Measurements from ENCODE around the gene RAB30.

DNA sequence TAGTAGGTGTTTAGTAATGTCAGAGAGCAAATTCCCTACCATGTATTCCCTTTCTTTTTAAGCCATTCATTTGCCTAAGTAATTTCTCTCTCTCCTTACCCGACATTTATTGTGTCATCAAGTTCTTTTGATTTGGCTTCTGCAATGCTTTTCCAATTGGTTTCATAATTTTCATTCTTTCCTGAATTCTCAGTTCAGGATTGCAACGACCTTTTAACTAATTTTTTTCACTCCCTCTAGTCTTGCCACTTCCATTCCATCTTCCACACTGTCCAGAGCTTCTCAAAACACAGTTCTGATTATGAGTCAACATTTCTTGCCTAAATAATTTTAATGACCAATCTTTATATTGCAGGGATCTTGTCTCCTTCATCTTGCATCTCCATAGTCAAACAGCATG lies 41.2 kb upstream of the RAB30 start:
- TF ChIP-seq, protein P1, sequence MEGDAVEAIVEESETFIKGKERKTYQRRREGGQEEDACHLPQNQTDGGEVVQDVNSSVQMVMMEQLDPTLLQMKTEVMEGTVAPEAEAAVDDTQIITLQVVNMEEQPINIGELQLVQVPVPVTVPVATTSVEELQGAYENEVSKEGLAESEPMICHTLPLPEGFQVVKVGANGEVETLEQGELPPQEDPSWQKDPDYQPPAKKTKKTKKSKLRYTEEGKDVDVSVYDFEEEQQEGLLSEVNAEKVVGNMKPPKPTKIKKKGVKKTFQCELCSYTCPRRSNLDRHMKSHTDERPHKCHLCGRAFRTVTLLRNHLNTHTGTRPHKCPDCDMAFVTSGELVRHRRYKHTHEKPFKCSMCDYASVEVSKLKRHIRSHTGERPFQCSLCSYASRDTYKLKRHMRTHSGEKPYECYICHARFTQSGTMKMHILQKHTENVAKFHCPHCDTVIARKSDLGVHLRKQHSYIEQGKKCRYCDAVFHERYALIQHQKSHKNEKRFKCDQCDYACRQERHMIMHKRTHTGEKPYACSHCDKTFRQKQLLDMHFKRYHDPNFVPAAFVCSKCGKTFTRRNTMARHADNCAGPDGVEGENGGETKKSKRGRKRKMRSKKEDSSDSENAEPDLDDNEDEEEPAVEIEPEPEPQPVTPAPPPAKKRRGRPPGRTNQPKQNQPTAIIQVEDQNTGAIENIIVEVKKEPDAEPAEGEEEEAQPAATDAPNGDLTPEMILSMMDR (IDR thresholded peaks at IDR 0.05): no peak
- TF ChIP-seq POLR2A (IDR thresholded peaks at IDR 0.05) (no peak), POLR2AphosphoS5 (IDR thresholded peaks at IDR 0.05) (no peak)

All from gastroesophageal sphincter (tissue), 3 donors.